DOHH2 (cell line): ENCODE results near the gene TIMP1.

Source experiments
- H3F3A ChIP-seq: fragments of 200-600 bp; sonication (generic), shearing (Covaris generic); 2 replicates; pipeline ENCODE4 v1.6.0; 2016; ENCODE audit warnings: antibody characterized with exemption, mild to moderate bottlenecking; ENCODE audit not compliant: control insufficient read depth, insufficient read depth
- H3K27ac ChIP-seq: fragments of 200-600 bp; sonication (generic); 2 replicates; pipeline ENCODE4 v1.5.1; 2014; ENCODE audit warnings: low read depth, mild to moderate bottlenecking, low read length, moderate library complexity
- H3K27me3 ChIP-seq: fragments of 200-600 bp; sonication (generic); 2 replicates; pipeline ENCODE4 v1.6.1; 2014; ENCODE audit warnings: mild to moderate bottlenecking, low read length, mixed read lengths; ENCODE audit not compliant: control insufficient read depth
- H3K36me3 ChIP-seq: fragments of 200-600 bp; sonication (generic); 2 replicates; pipeline ENCODE4 v1.6.1; 2014; ENCODE audit warnings: mild to moderate bottlenecking, low read length, moderate library complexity, mixed read lengths; ENCODE audit not compliant: control insufficient read depth
- H3K4me1 ChIP-seq: fragments of 200-600 bp; sonication (generic); 2 replicates; pipeline ENCODE4 v1.6.1; 2014; ENCODE audit warnings: mild to moderate bottlenecking, low read length, mixed read lengths; ENCODE audit not compliant: control insufficient read depth
- H3K4me2 ChIP-seq: fragments of 200-600 bp; sonication (generic); 2 replicates; pipeline ENCODE4 v1.6.0; 2014; ENCODE audit warnings: mild to moderate bottlenecking, low read length, moderate library complexity
- H3K4me3 ChIP-seq: fragments of 200-600 bp; sonication (generic); 2 replicates; pipeline ENCODE4 v1.5.1; 2014; ENCODE audit warnings: mild to moderate bottlenecking, low read length, mixed read lengths
- H3K79me2 ChIP-seq: fragments of 200-600 bp; sonication (generic); 2 replicates; pipeline ENCODE4 v1.6.1; 2014; ENCODE audit warnings: mild to moderate bottlenecking, low read length, mixed read lengths; ENCODE audit not compliant: control insufficient read depth
- H3K9me2 ChIP-seq: fragments of 200-600 bp; sonication (generic); replicated peaks from 2 replicates; pipeline ENCODE4 v1.6.1; 2014; ENCODE audit warnings: mild to moderate bottlenecking, low read length, mixed read lengths; ENCODE audit not compliant: control insufficient read depth
- H3K9me3 ChIP-seq: fragments of 200-600 bp; sonication (generic); 2 replicates; pipeline ENCODE4 v1.6.1; 2014; ENCODE audit warnings: antibody characterized with exemption, low read length, mixed read lengths; ENCODE audit not compliant: control insufficient read depth, insufficient read depth
- H4K20me1 ChIP-seq: fragments of 200-600 bp; sonication (generic); 2 replicates; pipeline ENCODE4 v1.6.0; 2014; ENCODE audit warnings: low read depth, mild to moderate bottlenecking, antibody characterized with exemption, low read length, moderate library complexity; ENCODE audit not compliant: control insufficient read depth, insufficient read depth
- EZH2phosphoT487 ChIP-seq: fragments of 200-600 bp; sonication (generic); IDR thresholded peaks from 2 replicates; pipeline ENCODE4 v1.6.1; 2017; ENCODE audit warnings: borderline replicate concordance, mild to moderate bottlenecking, antibody characterized with exemption, low read length, moderate library complexity, mixed read lengths
- TF ChIP-seq, protein P1 (sequence below): fragments of 200-600 bp; sonication (generic); IDR thresholded peaks from one replicate; pipeline ENCODE4 v1.5.1; 2014; ENCODE audit warnings: antibody characterized with exemption, mild to moderate bottlenecking, low read depth, low read length; ENCODE audit not compliant: poor library complexity, severe bottlenecking

TIMP1 gene

DNA sequence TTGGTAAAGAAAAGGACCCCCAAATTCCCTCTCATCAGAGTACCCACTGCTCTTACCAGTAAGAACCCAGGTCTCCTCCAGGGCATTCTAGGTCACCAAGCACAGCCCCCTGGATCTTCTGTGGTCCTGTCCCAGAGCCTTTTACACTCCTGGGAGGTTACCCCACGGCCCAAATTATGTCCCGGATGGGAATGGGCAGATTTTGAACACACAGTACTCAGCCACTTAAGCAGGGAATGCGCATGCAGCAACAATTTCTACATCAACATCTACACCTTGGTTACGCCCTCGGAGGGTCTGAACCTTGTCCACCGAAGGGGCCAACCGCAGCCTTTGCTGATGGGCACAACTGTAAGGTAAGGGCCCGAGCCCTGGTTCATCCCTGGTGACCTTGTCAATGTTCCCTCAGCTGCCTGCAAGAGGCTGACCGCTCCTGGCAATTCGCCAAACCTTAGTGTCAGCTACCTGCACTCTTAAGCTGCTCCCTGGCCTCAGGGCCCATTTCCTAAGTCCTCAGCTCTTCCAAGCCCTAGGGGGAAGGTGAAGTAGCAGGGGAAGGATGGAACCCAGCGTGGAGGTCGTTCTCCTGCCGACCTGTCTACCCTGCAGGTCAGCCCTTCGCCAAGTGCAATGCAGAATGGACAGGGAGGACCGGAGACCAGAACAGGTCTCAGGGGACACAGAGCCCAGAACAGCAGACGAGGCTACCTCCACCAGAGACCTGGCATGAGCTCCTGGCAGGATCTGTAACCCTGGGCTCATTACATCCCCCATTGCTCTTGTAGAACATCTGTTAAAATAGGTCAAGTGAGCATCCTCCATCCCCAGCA lies 5.9 kb downstream of the TIMP1 start:
- no peaks in the 10 kb centered on the region for H3F3A ChIP-seq
- no peaks in the 10 kb centered on the region for H3K9me3 ChIP-seq
- no peaks in the 10 kb centered on the region for H4K20me1 ChIP-seq
- no peaks in the 10 kb centered on the region for H3K27me3 ChIP-seq
- H3K4me1 ChIP-seq, result no peaks in the 10 kb centered on the region
- no peaks in the 10 kb centered on the region for H3K9me2 ChIP-seq
- TF ChIP-seq, protein P1, sequence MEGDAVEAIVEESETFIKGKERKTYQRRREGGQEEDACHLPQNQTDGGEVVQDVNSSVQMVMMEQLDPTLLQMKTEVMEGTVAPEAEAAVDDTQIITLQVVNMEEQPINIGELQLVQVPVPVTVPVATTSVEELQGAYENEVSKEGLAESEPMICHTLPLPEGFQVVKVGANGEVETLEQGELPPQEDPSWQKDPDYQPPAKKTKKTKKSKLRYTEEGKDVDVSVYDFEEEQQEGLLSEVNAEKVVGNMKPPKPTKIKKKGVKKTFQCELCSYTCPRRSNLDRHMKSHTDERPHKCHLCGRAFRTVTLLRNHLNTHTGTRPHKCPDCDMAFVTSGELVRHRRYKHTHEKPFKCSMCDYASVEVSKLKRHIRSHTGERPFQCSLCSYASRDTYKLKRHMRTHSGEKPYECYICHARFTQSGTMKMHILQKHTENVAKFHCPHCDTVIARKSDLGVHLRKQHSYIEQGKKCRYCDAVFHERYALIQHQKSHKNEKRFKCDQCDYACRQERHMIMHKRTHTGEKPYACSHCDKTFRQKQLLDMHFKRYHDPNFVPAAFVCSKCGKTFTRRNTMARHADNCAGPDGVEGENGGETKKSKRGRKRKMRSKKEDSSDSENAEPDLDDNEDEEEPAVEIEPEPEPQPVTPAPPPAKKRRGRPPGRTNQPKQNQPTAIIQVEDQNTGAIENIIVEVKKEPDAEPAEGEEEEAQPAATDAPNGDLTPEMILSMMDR, result no peak
- TF ChIP-seq EZH2phosphoT487, result no peak
- no peak overlapping the region for H3K4me2 ChIP-seq
- no peak overlapping the region for H3K27ac ChIP-seq
- H3K36me3 ChIP-seq, result no peaks in the 10 kb centered on the region
- H3K4me3 ChIP-seq, result no peak overlapping the region
- no peaks in the 10 kb centered on the region for H3K79me2 ChIP-seq

DNA sequence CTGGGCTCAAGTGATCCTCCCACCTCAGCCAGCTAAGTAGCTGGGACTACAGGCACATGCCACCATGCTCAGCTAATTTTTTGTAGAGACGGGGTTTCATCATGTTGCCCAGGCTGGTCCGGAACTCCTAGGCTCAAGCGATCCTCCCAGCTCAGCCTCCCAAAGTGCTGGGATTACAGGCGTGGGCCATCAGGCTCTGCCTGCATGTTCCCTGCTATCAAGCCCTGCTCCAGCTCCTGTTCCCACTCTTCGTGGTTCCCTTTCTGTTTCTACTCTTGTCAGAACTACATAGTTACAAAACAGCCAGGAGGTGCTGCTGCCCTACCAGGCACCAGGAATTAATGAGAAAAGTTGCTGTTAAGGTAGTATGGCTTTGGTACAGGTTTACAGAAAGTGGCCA lies 8.7 kb downstream of the TIMP1 start:
- H3F3A ChIP-seq, result no peaks in the 10 kb centered on the region
- H3K27me3 ChIP-seq, result no peaks in the 10 kb centered on the region
- no peaks in the 10 kb centered on the region for H3K9me3 ChIP-seq
- H3K27ac ChIP-seq, result no peak overlapping the region
- H3K4me1 ChIP-seq, result no peaks in the 10 kb centered on the region
- H4K20me1 ChIP-seq, result no peaks in the 10 kb centered on the region
- H3K4me3 ChIP-seq, result no peak overlapping the region
- no peak overlapping the region for H3K4me2 ChIP-seq
- no peaks in the 10 kb centered on the region for H3K36me3 ChIP-seq
- TF ChIP-seq, protein P1, result no peak
- TF ChIP-seq EZH2phosphoT487, result no peak
- H3K9me2 ChIP-seq, result no peaks in the 10 kb centered on the region
- no peaks in the 10 kb centered on the region for H3K79me2 ChIP-seq

DNA sequence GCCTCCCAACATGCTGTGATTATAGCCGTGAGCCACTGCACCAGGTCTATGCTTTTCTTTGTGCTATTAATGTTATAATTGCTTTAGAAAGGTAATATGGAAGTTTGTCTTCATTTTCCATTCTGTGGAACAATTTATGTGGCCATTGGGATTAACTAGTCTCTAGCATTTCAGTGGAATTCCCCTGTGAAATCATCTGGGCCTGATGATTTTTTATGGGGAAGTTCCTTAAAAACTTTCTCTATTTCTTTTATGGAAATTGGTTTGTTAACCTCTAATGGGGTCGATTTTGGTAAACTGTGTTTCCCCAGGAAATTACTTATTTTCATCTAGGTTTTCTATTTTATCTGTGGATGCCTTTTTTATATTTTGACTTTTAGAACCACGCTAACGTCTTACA lies 11.3 kb downstream of the TIMP1 start:
- no peaks in the 10 kb centered on the region for H4K20me1 ChIP-seq
- H3K4me2 ChIP-seq, result no peak overlapping the region
- no peaks in the 10 kb centered on the region for H3K9me3 ChIP-seq
- no peak for TF ChIP-seq EZH2phosphoT487
- TF ChIP-seq, protein P1, result no peak
- no peaks in the 10 kb centered on the region for H3K27me3 ChIP-seq
- H3F3A ChIP-seq, result no peaks in the 10 kb centered on the region
- H3K79me2 ChIP-seq, result no peaks in the 10 kb centered on the region
- H3K4me1 ChIP-seq, result no peaks in the 10 kb centered on the region
- H3K4me3 ChIP-seq, result no peak overlapping the region
- H3K27ac ChIP-seq, result no peak overlapping the region
- H3K36me3 ChIP-seq, result no peaks in the 10 kb centered on the region
- H3K9me2 ChIP-seq, result no peaks in the 10 kb centered on the region
